Astrocyte of the spinal cord (primary cell): ENCODE measurements around the gene GRM3.

ENCODE experiments used
- DNase-seq: peaks from one replicate; pipeline ENCODE4 v3.0.0; 2011; ENCODE audit warnings: low read depth, low spot score
- H3K4me3 ChIP-seq: 2 replicates; pipeline ENCODE4 v1.5.1; 2011; ENCODE audit warnings: low read depth, mild to moderate bottlenecking, low read length, moderate library complexity
- CTCF ChIP-seq: IDR thresholded peaks from 2 replicates; pipeline ENCODE4 v1.5.1; 2012; ENCODE audit warnings: low read depth, mild to moderate bottlenecking, low read length, inconsistent platforms
- in situ Hi-C: cut with HindIII; loops from 2 replicates; pipeline ENCODE4 v1.10.0; 2017; ENCODE audit warnings: low sequenced_read_pairs

Gene GRM3

DNA sequence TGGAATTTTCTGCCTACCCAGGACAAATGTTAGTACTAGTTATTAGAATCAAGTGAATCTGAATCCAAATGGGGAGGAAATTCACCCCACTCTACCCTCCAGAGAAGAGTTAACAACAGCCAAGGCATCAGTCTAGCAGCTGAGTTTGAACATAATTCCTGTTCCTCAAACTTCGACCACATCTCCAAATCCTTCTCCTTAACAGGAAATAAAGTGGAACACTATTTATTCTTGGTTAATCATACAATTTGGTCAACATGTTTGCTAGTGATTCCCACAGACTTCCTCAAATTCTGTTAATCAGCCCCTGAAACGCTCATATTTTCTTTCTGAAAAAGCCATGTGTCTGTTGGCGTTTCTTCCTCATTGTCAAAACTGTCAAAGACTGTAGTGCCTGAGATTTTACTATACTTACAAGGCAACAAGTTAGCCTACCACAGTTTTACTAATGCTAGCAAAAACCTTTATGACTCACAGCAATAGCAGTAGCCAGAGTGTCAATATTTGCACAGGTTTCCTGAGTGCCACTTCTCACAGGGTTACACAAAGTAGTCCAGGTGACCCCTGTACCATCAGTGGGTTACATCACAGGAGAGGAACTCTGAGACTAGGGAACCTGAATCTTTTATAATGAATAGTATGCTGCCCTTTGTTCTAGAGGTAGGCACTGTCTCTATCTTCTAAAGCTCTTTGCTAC lies 202.9 kb downstream of the GRM3 start:
- in situ Hi-C loops = no loop called here
- H3K4me3 ChIP-seq = no peak overlapping the region
- no peak for TF ChIP-seq CTCF
- no peak for DNase-seq

DNA sequence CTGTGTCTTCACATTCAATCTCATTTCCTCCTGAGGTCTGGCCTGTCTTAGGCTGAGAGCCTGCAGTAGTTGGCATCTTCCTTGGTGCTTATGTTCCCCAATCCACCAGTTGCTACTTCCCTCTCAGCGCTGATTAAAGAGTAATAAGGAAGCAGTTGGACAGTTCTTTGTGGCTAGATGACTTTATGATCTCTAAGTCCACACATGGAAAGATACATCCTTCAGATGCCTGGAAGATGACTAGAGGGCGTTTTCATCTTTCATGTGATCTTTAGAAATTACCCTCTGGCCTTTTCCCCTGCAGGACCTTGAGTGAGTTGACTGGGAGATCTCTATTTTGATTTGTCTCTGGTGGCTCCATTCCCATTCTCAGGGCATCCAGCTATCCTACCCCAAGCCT lies 204.5 kb downstream of the GRM3 start:
- DNase-seq = no peak
- TF ChIP-seq CTCF = no peak
- in situ Hi-C loops = no loop called here

DNA sequence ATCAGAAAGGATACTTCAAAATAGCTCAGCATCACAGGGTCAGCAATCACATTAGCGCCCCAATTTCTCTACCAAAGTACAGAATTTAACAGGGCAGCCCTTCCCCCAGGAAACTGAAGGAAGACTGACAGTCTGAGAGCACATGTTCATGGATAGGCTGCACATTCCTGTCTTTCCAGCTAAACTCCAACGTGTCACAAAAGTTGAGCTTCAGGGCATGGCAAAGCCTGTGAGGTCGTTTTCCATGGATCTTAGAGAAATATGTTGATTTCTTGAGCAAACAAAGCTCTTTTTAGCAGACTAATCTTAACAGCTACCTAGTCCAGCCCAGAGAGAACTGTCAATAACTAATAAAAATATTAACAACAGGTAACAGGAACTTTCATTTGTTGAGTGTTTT lies 207.9 kb downstream of the GRM3 start:
- DNase-seq = no peak
- in situ Hi-C loops = no loop called here
- no peak for TF ChIP-seq CTCF
- no peak overlapping the region for H3K4me3 ChIP-seq

More for the DNA sequence above, 204.5 kb downstream of the GRM3 start:
- no peak overlapping the region for H3K4me3 ChIP-seq

DNA sequence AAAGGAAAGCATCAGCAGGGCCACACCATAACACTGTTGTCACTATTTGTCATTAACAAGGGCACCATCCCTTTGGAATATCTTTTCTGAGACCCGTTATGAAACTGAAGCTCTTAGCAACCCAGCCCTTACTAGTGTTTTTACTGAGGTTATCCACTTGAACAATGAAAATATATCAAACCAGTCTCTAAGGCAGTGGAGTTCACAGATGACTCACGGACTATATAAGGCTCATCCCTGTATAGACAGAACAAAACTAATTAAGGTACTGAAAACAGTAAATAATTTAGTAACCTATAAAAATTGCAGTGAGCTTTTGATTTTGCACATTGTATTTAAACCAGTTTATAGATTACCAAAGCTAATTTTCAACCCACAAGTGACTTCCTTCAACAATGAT lies 219.7 kb downstream of the GRM3 start:
- no peak overlapping the region for H3K4me3 ChIP-seq
- in situ Hi-C loops = no loop called here
- DNase-seq = no peak
- no peak for TF ChIP-seq CTCF

- DNase-seq = no peak
- no peak for TF ChIP-seq CTCF
These were observed 223.6 kb downstream of the GRM3 start for GRCh38 chr7:86867163-86867762.

GRCh38 chr7:86876146-86876545 lies 232.4 kb downstream of the GRM3 start:
- in situ Hi-C loops = no loop called here
- TF ChIP-seq CTCF = no peak
- H3K4me3 ChIP-seq = no peak overlapping the region
- no peak for DNase-seq

More at GRCh38 chr7:86867163-86867762, 223.6 kb downstream of the GRM3 start:
- no peak overlapping the region for H3K4me3 ChIP-seq
- in situ Hi-C loops = no loop called here
